Stimulated activated CD8-positive, alpha-beta memory T cell treated with anti-CD3 and anti-CD28 coated beads, Interleukin-12 subunit alpha, Interleukin-12 subunit beta, amount 100 ng/mL, for 24 hours (primary cell): ENCODE measurements around the gene FRG1.
"Not testable (repeated sequence)": the region's sequence is repeated elsewhere in the genome, so short reads cannot be mapped to it uniquely, and the experiment has no call there.

Experiments
- DNase-seq: peaks from one replicate; pipeline ENCODE4 v3.0.0-alpha.2; 2020; ENCODE audit errors: extremely low read depth

Gene FRG1

GRCh38 chr4:189985651-189986243, 45.1 kb downstream of the FRG1 start:
- not testable (repeated sequence) for DNase-seq

GRCh38 chr4:189988877-189989431, 48.3 kb downstream of the FRG1 start:
- no peak for DNase-seq

- not testable (repeated sequence) for DNase-seq
Observed at GRCh38 chr4:189989941-189990340, 49.3 kb downstream of the FRG1 start.
